ENCODE measurements around the gene LNPK.

LNPK gene

GRCh38 chr2:175941699-175942098 lies 60.4 kb downstream of the LNPK start:
- H3K4me3 ChIP-seq (ENCODE audit: low read length in 2 of 2) = no peak overlapping the region
- no peak overlapping the region for H4K8ac ChIP-seq (ENCODE audit: low read depth, low read length)
- no peak overlapping the region for H3K14ac ChIP-seq (ENCODE audit: low read length)
- H3K18ac ChIP-seq (ENCODE audit: low read length) = no peak overlapping the region
- no peak overlapping the region for H2BK12ac ChIP-seq (ENCODE audit: low read length)
- H3K9me3 ChIP-seq (replicated peaks in 1 of 2; ENCODE audit: control insufficient read depth in 2 of 2, insufficient read depth in 1 of 2, low read depth in 1 of 2, low read length in 2 of 2) = peaks cover 0 to 3% of the 10 kb centered on the region in 2 donors
- no peak overlapping the region for H2BK5ac ChIP-seq (ENCODE audit: low read length)
- H3K79me1 ChIP-seq (ENCODE audit: low read depth, low read length) = no peaks in the 10 kb centered on the region
- H3K4me1 ChIP-seq (ENCODE audit: control insufficient read depth in 2 of 2, insufficient read depth in 1 of 2, low read depth in 1 of 2, low read length in 2 of 2) = peaks cover 0 to 1% of the 10 kb centered on the region in 2 donors
- DNase-seq (ENCODE audit: low spot score) = no peak
- no peak overlapping the region for H2BK15ac ChIP-seq (ENCODE audit: low read length)
- no peak overlapping the region for H3K9ac ChIP-seq (ENCODE audit: low read depth, low read length, poor library complexity)
- peaks cover 1 to 47% of the 10 kb centered on the region in 2 donors for H3K36me3 ChIP-seq (replicated peaks in 1 of 2; ENCODE audit: control insufficient read depth in 2 of 2, insufficient read depth in 2 of 2, low read length in 2 of 2)
- no CpG with 5 or more reads among the region's 3 CpGs for WGBS, 2 donors (ENCODE audit: extremely low coverage in 2 of 2, insufficient read length in 2 of 2, insufficient replicate concordance in 1 of 2)
- H3K27ac ChIP-seq (replicated peaks; ENCODE audit: low read length) = no peak overlapping the region
- no peaks in the 10 kb centered on the region for H3K27me3 ChIP-seq (ENCODE audit: control insufficient read depth in 3 of 3, insufficient read depth in 3 of 3, low read depth in 1 of 3, low read length in 3 of 3)
- no peak overlapping the region for H2AFZ ChIP-seq (ENCODE audit: low read length)
- H3K4ac ChIP-seq (ENCODE audit: low read length) = no peak overlapping the region
- no peak overlapping the region for H3K23ac ChIP-seq (ENCODE audit: low read depth, low read length, poor library complexity)
- H2AK5ac ChIP-seq (ENCODE audit: low read depth, low read length) = no peak overlapping the region
- H4K91ac ChIP-seq (ENCODE audit: low read depth, low read length, poor library complexity) = no peak overlapping the region
- H2BK120ac ChIP-seq (ENCODE audit: low read depth, low read length) = no peak overlapping the region
- H3K4me2 ChIP-seq (ENCODE audit: insufficient read depth, low read length, poor library complexity, severe bottlenecking) = no peak overlapping the region

DNA sequence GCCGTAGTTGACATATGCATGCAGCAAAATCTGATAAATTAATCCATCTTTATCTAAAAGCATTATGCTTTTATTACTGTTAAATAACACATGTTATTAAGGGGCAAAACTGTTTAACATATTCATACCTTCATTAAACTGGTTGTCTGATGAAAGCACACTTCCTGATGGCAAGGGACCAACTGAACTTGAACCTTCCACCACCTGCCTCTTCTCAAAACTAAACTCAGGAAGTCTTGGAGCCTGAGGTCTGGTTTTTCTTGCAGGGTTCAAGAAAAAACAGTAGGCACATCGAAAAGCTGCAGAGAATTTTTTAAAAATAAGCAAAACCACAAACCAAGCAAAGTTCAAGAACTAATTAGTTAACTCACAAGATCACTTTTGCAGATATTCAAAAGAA lies 64.9 kb downstream of the LNPK start:
- Histone ChIP-seq H3K4me2 (ENCODE audit: insufficient read depth, low read length, poor library complexity, severe bottlenecking) (no peak overlapping the region), H4K8ac (ENCODE audit: low read depth, low read length) (no peak overlapping the region), H4K91ac (ENCODE audit: low read depth, low read length, poor library complexity) (no peak overlapping the region), H3K23ac (ENCODE audit: low read depth, low read length, poor library complexity) (no peak overlapping the region), H3K79me1 (ENCODE audit: low read depth, low read length) (no peaks in the 10 kb centered on the region), H3K36me3 (replicated peaks in 1 of 2; ENCODE audit: control insufficient read depth in 2 of 2, insufficient read depth in 2 of 2, low read length in 2 of 2) (peaks cover 1 to 46% of the 10 kb centered on the region in 2 donors), H3K9me3 (replicated peaks in 1 of 2; ENCODE audit: control insufficient read depth in 2 of 2, insufficient read depth in 1 of 2, low read depth in 1 of 2, low read length in 2 of 2) (peaks cover 0 to 2% of the 10 kb centered on the region in 2 donors), H3K14ac (ENCODE audit: low read length) (no peak overlapping the region), H3K27ac (replicated peaks; ENCODE audit: low read length) (no peak overlapping the region), H2BK120ac (ENCODE audit: low read depth, low read length) (no peak overlapping the region), H2BK15ac (ENCODE audit: low read length) (no peak overlapping the region), H3K4ac (ENCODE audit: low read length) (no peak overlapping the region), H2AFZ (ENCODE audit: low read length) (no peak overlapping the region), H3K9ac (ENCODE audit: low read depth, low read length, poor library complexity) (no peak overlapping the region), H3K18ac (ENCODE audit: low read length) (no peak overlapping the region), H3K4me1 (ENCODE audit: control insufficient read depth in 2 of 2, insufficient read depth in 1 of 2, low read depth in 1 of 2, low read length in 2 of 2) (peaks cover 0 to 1% of the 10 kb centered on the region in 2 donors), H2BK5ac (ENCODE audit: low read length) (no peak overlapping the region), H3K27me3 (ENCODE audit: control insufficient read depth in 3 of 3, insufficient read depth in 3 of 3, low read depth in 1 of 3, low read length in 3 of 3) (no peaks in the 10 kb centered on the region), H2BK12ac (ENCODE audit: low read length) (no peak overlapping the region), H3K4me3 (ENCODE audit: low read length in 2 of 2) (no peak overlapping the region), H2AK5ac (ENCODE audit: low read depth, low read length) (no peak overlapping the region)
- no CpG with 5 or more reads among the region's 2 CpGs for WGBS, 2 donors (ENCODE audit: extremely low coverage in 2 of 2, insufficient read length in 2 of 2, insufficient replicate concordance in 1 of 2)
- no peak for DNase-seq (ENCODE audit: low spot score)

DNA sequence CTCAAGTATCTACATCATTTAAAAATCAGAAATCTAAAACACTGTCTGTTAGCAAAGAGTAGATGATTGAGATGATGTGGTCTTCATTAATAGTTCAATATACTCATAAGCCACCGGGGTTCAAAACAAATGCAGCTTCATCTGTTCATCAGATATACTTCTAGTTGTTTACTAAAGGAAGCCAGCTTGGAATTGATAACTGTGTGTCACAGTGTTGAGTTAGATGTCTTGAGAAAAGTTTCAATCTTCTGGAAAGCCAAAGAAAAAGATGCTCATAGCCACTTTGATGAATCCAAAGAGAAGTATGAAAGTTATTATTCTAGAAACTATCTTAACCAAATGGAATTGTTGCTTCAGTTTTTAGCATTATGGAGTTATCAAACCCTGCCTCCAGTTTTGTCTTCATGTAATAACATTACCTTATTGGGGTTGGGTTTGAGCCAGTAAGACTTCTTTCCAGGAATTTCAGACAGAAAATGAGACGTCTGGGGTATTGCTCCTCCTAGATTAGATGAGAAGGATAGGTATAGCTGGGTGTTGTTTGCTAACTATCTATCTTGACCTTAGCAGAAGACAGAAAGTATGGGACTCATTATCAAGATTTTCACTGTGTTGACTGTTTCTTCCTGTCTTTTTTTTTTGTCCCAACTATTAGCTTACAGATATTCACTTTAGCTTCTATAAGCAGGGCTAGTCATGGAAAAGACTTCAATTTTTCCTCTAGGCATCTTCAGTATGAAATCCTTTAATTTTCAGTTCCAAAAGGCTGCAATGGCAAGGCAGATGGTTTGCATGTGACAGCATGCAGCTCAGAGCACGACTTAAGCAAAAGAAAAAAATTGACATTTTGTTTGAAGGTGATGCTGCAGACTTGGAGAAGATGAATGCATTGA lies 66.5 kb downstream of the LNPK start:
- Histone ChIP-seq H4K91ac (ENCODE audit: low read depth, low read length, poor library complexity) (no peak overlapping the region), H2BK5ac (ENCODE audit: low read length) (no peak overlapping the region), H3K4me2 (ENCODE audit: insufficient read depth, low read length, poor library complexity, severe bottlenecking) (no peak overlapping the region), H2AK5ac (ENCODE audit: low read depth, low read length) (no peak overlapping the region), H3K4ac (ENCODE audit: low read length) (no peak overlapping the region), H3K23ac (ENCODE audit: low read depth, low read length, poor library complexity) (no peak overlapping the region), H4K8ac (ENCODE audit: low read depth, low read length) (no peak overlapping the region), H3K4me1 (ENCODE audit: control insufficient read depth in 2 of 2, insufficient read depth in 1 of 2, low read depth in 1 of 2, low read length in 2 of 2) (peaks cover 1% of the 10 kb centered on the region in 2 donors), H3K4me3 (ENCODE audit: low read length in 2 of 2) (no peak overlapping the region), H2BK12ac (ENCODE audit: low read length) (no peak overlapping the region), H3K18ac (ENCODE audit: low read length) (no peak overlapping the region), H3K9ac (ENCODE audit: low read depth, low read length, poor library complexity) (no peak overlapping the region), H3K36me3 (replicated peaks in 1 of 2; ENCODE audit: control insufficient read depth in 2 of 2, insufficient read depth in 2 of 2, low read length in 2 of 2) (peaks cover 1 to 46% of the 10 kb centered on the region in 2 donors), H3K27ac (replicated peaks; ENCODE audit: low read length) (no peak overlapping the region), H2AFZ (ENCODE audit: low read length) (no peak overlapping the region), H3K27me3 (ENCODE audit: control insufficient read depth in 3 of 3, insufficient read depth in 3 of 3, low read depth in 1 of 3, low read length in 3 of 3) (no peaks in the 10 kb centered on the region), H2BK120ac (ENCODE audit: low read depth, low read length) (no peak overlapping the region), H3K14ac (ENCODE audit: low read length) (no peak overlapping the region), H3K79me1 (ENCODE audit: low read depth, low read length) (no peaks in the 10 kb centered on the region), H3K9me3 (replicated peaks in 1 of 2; ENCODE audit: control insufficient read depth in 2 of 2, insufficient read depth in 1 of 2, low read depth in 1 of 2, low read length in 2 of 2) (no peaks in the 10 kb centered on the region), H2BK15ac (ENCODE audit: low read length) (no peak overlapping the region)
- no peak for DNase-seq (ENCODE audit: low spot score)
- WGBS, 2 donors (ENCODE audit: extremely low coverage in 2 of 2, insufficient read length in 2 of 2, insufficient replicate concordance in 1 of 2) = no CpG with 5 or more reads among the region's 3 CpGs

- Histone ChIP-seq H3K4me2 (ENCODE audit: insufficient read depth, low read length, poor library complexity, severe bottlenecking) (no peak overlapping the region), H3K4me1 (ENCODE audit: control insufficient read depth in 2 of 2, insufficient read depth in 1 of 2, low read depth in 1 of 2, low read length in 2 of 2) (peaks cover 0 to 2% of the 10 kb centered on the region in 2 donors), H2BK5ac (ENCODE audit: low read length) (no peak overlapping the region), H2AFZ (ENCODE audit: low read length) (no peak overlapping the region), H2BK15ac (ENCODE audit: low read length) (no peak overlapping the region), H2BK120ac (ENCODE audit: low read depth, low read length) (no peak overlapping the region), H2AK5ac (ENCODE audit: low read depth, low read length) (no peak overlapping the region), H2BK12ac (ENCODE audit: low read length) (no peak overlapping the region), H3K27ac (replicated peaks; ENCODE audit: low read length) (no peak overlapping the region), H3K18ac (ENCODE audit: low read length) (no peak overlapping the region), H4K8ac (ENCODE audit: low read depth, low read length) (no peak overlapping the region), H3K14ac (ENCODE audit: low read length) (no peak overlapping the region), H3K9ac (ENCODE audit: low read depth, low read length, poor library complexity) (no peak overlapping the region), H3K79me1 (ENCODE audit: low read depth, low read length) (no peaks in the 10 kb centered on the region), H4K91ac (ENCODE audit: low read depth, low read length, poor library complexity) (no peak overlapping the region), H3K9me3 (replicated peaks in 1 of 2; ENCODE audit: control insufficient read depth in 2 of 2, insufficient read depth in 1 of 2, low read depth in 1 of 2, low read length in 2 of 2) (no peaks in the 10 kb centered on the region), H3K36me3 (replicated peaks in 1 of 2; ENCODE audit: control insufficient read depth in 2 of 2, insufficient read depth in 2 of 2, low read length in 2 of 2) (peaks cover 1 to 39% of the 10 kb centered on the region in 2 donors), H3K4me3 (ENCODE audit: low read length in 2 of 2) (no peak overlapping the region), H3K27me3 (ENCODE audit: control insufficient read depth in 3 of 3, insufficient read depth in 3 of 3, low read depth in 1 of 3, low read length in 3 of 3) (no peaks in the 10 kb centered on the region), H3K23ac (ENCODE audit: low read depth, low read length, poor library complexity) (no peak overlapping the region), H3K4ac (ENCODE audit: low read length) (no peak overlapping the region)
- DNase-seq (ENCODE audit: low spot score) = no peak
- WGBS, 2 donors (ENCODE audit: extremely low coverage in 2 of 2, insufficient read length in 2 of 2, insufficient replicate concordance in 1 of 2) = no CpG with 5 or more reads among the region's 2 CpGs
These were observed 69.4 kb downstream of the LNPK start for GRCh38 chr2:175932675-175933074.
